ENCODE data around the gene TOP3B. TPM values are rescaled to one million over a fixed set of nuclear protein-coding genes. Genes with fewer than 3 reads are reported as not detected.

Gene TOP3B
- total and polyA plus RNA-seq, 2 donors (not counting 1 experiment from before 2014, with no cell fraction given): 7.4 to 16.5 TPM

GRCh38 chr22:21960200-21961126 lies 22.1 kb downstream of the TOP3B start:
- H2AFZ ChIP-seq (ENCODE audit: low read length): no peak overlapping the region
- H3K9ac ChIP-seq (ENCODE audit: insufficient read depth, low read length): no peak overlapping the region
- H3K4me2 ChIP-seq (ENCODE audit: extremely low read depth, insufficient read depth, low read length): no peak overlapping the region
- no peak overlapping the region for H3K4me3 ChIP-seq (replicated peaks in 1 of 4; ENCODE audit: control extremely low read depth in 1 of 4, insufficient read depth in 1 of 4, low read depth in 3 of 4, low read length in 4 of 4)
- no peaks in the 10 kb centered on the region for H3K27me3 ChIP-seq (ENCODE audit: control insufficient read depth, insufficient read depth, low read length)
- no peaks in the 10 kb centered on the region for H3K9me3 ChIP-seq (ENCODE audit: control insufficient read depth, insufficient read depth, low read depth, low read length)
- DNase-seq (ENCODE audit: low read depth in 2 of 2): no peak
- H4K20me1 ChIP-seq (ENCODE audit: control insufficient read depth, extremely low read depth, insufficient read depth, low read length): no peaks in the 10 kb centered on the region
- no peak for TF ChIP-seq EZH2 (IDR thresholded peaks at IDR 0.05; ENCODE audit: low read length, missing control alignments)
- TF ChIP-seq CTCF (conservative IDR thresholded peaks at IDR 0.05 in 1 of 2, IDR thresholded peaks at IDR 0.05 in 1 of 2; ENCODE audit: low read depth in 1 of 2, low read length in 2 of 2): no peak
- no peaks in the 10 kb centered on the region for H3K4me1 ChIP-seq (ENCODE audit: control insufficient read depth, extremely low read depth, insufficient read depth, low read length)
- H3K79me2 ChIP-seq (ENCODE audit: control insufficient read depth, insufficient read depth, low read length): no peaks in the 10 kb centered on the region
- H3K36me3 ChIP-seq (ENCODE audit: control insufficient read depth, insufficient read depth, low read length): peaks cover 30% of the 10 kb centered on the region
- no peak overlapping the region for H3K27ac ChIP-seq (ENCODE audit: insufficient read depth, low read length)

- Histone ChIP-seq H4K20me1 (ENCODE audit: control insufficient read depth, extremely low read depth, insufficient read depth, low read length) (no peaks in the 10 kb centered on the region), H2AFZ (ENCODE audit: low read length) (no peak overlapping the region), H3K9me3 (ENCODE audit: control insufficient read depth, insufficient read depth, low read depth, low read length) (no peaks in the 10 kb centered on the region), H3K4me2 (ENCODE audit: extremely low read depth, insufficient read depth, low read length) (no peak overlapping the region), H3K4me1 (ENCODE audit: control insufficient read depth, extremely low read depth, insufficient read depth, low read length) (no peaks in the 10 kb centered on the region), H3K79me2 (ENCODE audit: control insufficient read depth, insufficient read depth, low read length) (no peaks in the 10 kb centered on the region), H3K4me3 (replicated peaks in 1 of 4; ENCODE audit: control extremely low read depth in 1 of 4, insufficient read depth in 1 of 4, low read depth in 3 of 4, low read length in 4 of 4) (no peak overlapping the region), H3K36me3 (ENCODE audit: control insufficient read depth, insufficient read depth, low read length) (peaks cover 24% of the 10 kb centered on the region), H3K27me3 (ENCODE audit: control insufficient read depth, insufficient read depth, low read length) (no peaks in the 10 kb centered on the region), H3K9ac (ENCODE audit: insufficient read depth, low read length) (no peak overlapping the region), H3K27ac (ENCODE audit: insufficient read depth, low read length) (no peak overlapping the region)
- DNase-seq (ENCODE audit: low read depth in 2 of 2): no peak
- TF ChIP-seq EZH2 (IDR thresholded peaks at IDR 0.05; ENCODE audit: low read length, missing control alignments): no peak
Measured at GRCh38 chr22:21959274-21960074, 23.1 kb downstream of the TOP3B start.

- no peaks in the 10 kb centered on the region for H3K27me3 ChIP-seq (ENCODE audit: control insufficient read depth, insufficient read depth, low read length)
- peaks cover 17% of the 10 kb centered on the region for H3K36me3 ChIP-seq (ENCODE audit: control insufficient read depth, insufficient read depth, low read length)
- no peak overlapping the region for H2AFZ ChIP-seq (ENCODE audit: low read length)
- H3K4me1 ChIP-seq (ENCODE audit: control insufficient read depth, extremely low read depth, insufficient read depth, low read length): no peaks in the 10 kb centered on the region
- DNase-seq (ENCODE audit: low read depth in 2 of 2): no peak
- H3K27ac ChIP-seq (ENCODE audit: insufficient read depth, low read length): no peak overlapping the region
- no peaks in the 10 kb centered on the region for H4K20me1 ChIP-seq (ENCODE audit: control insufficient read depth, extremely low read depth, insufficient read depth, low read length)
- TF ChIP-seq CTCF (conservative IDR thresholded peaks at IDR 0.05 in 1 of 2, IDR thresholded peaks at IDR 0.05 in 1 of 2; ENCODE audit: low read depth in 1 of 2, low read length in 2 of 2) (no peak), EZH2 (IDR thresholded peaks at IDR 0.05; ENCODE audit: low read length, missing control alignments) (no peak)
- no peak overlapping the region for H3K4me2 ChIP-seq (ENCODE audit: extremely low read depth, insufficient read depth, low read length)
- H3K79me2 ChIP-seq (ENCODE audit: control insufficient read depth, insufficient read depth, low read length): no peaks in the 10 kb centered on the region
- no peak overlapping the region for H3K9ac ChIP-seq (ENCODE audit: insufficient read depth, low read length)
- no peaks in the 10 kb centered on the region for H3K9me3 ChIP-seq (ENCODE audit: control insufficient read depth, insufficient read depth, low read depth, low read length)
- no peak overlapping the region for H3K4me3 ChIP-seq (replicated peaks in 1 of 4; ENCODE audit: control extremely low read depth in 1 of 4, insufficient read depth in 1 of 4, low read depth in 3 of 4, low read length in 4 of 4)
Measured at GRCh38 chr22:21958360-21959273, 24.0 kb downstream of the TOP3B start.

Measured in fibroblast of lung (primary cell).